Small intestine (tissue), 7 donors: ENCODE data around the gene TRIM40. TPM values are rescaled to one million over a fixed set of nuclear protein-coding genes. Genes with fewer than 3 reads are reported as not detected.
"Not testable (repeated sequence)": the region's sequence is repeated elsewhere in the genome, so short reads cannot be mapped to it uniquely, and the experiment has no call there.

Experiments
- DNase-seq, 2 donors: peaks; one replicate each; pipeline versions ENCODE4 v3.0.0 to v3.0.0-alpha.2; 2013
- FAIRE-seq: peaks from 2 replicates; lab custom pipeline; 2012; peaks lifted over from hg19 to GRCh38; lab: Jason Lieb, UNC
- H3K27ac ChIP-seq, 3 donors: one replicate each; pipeline ENCODE4 v1.5.1; 2013; ENCODE audit warnings: low read length in 2 of 3, mild to moderate bottlenecking in 2 of 3, control low read depth in 1 of 3, inconsistent platforms in 1 of 3, low read depth in 1 of 3, moderate library complexity in 1 of 3
- H3K27me3 ChIP-seq, 3 donors: one replicate each; pipeline ENCODE4 v1.6.1; 2013; ENCODE audit warnings: low read length in 3 of 3, inconsistent platforms in 1 of 3; ENCODE audit not compliant: control insufficient read depth in 3 of 3, insufficient read depth in 3 of 3
- H3K36me3 ChIP-seq, 3 donors: one replicate each; pipeline ENCODE4 v1.6.1; 2013; ENCODE audit warnings: low read length in 3 of 3, inconsistent platforms in 1 of 3, low read depth in 1 of 3, mild to moderate bottlenecking in 1 of 3, moderate library complexity in 1 of 3; ENCODE audit not compliant: control insufficient read depth in 3 of 3, insufficient read depth in 2 of 3
- H3K4me1 ChIP-seq, 3 donors: one replicate each; pipeline ENCODE4 v1.6.1; 2013; ENCODE audit warnings: low read length in 2 of 3, inconsistent platforms in 1 of 3, low read depth in 1 of 3, mild to moderate bottlenecking in 1 of 3, moderate library complexity in 1 of 3; ENCODE audit not compliant: control insufficient read depth in 3 of 3, insufficient read depth in 2 of 3
- H3K4me3 ChIP-seq, 3 donors: one replicate each; pipeline ENCODE4 v1.5.1; 2013; ENCODE audit warnings: low read length in 3 of 3, control low read depth in 1 of 3, inconsistent platforms in 1 of 3, low read depth in 1 of 3, mild to moderate bottlenecking in 1 of 3, moderate library complexity in 1 of 3
- H3K9me3 ChIP-seq, 2 donors: one replicate each; pipeline ENCODE4 v1.6.1; 2013; ENCODE audit warnings: low read depth in 1 of 2, low read length in 1 of 2; ENCODE audit not compliant: control insufficient read depth in 2 of 2, insufficient read depth in 1 of 2
- WGBS, 3 donors: extraction: QIAGEN DNeasy Blood & Tissue Kit; methylation state at CpG; one replicate each; pipeline ENCODE4 v1.1.7; 2013; 5-methylcytosine and 5-hydroxymethylcytosine counted together
- polyA plus RNA-seq, 4 donors: library from polyadenylated mRNA; stranded (reverse) in 3 of 4; unstranded in 1 of 4; fragments of 200-250 nt in 3 of 4; fragments of 120-200 nt in 1 of 4; gene quantifications; one replicate each; pipeline versions ENCODE4 v1.2.1 to v1.2.3, GENCODE V29; 2013
- donor health status: healthy with polysubstance abuse.
- donor health status: control.
- donor health status: control.
- donor health status: Bipolar disorder and iron deficiency.
- donor health status: healthy.

The TRIM40 gene
- polyA plus RNA-seq, 4 donors: 1.6 to 19.5 (median 9.1) TPM

DNA sequence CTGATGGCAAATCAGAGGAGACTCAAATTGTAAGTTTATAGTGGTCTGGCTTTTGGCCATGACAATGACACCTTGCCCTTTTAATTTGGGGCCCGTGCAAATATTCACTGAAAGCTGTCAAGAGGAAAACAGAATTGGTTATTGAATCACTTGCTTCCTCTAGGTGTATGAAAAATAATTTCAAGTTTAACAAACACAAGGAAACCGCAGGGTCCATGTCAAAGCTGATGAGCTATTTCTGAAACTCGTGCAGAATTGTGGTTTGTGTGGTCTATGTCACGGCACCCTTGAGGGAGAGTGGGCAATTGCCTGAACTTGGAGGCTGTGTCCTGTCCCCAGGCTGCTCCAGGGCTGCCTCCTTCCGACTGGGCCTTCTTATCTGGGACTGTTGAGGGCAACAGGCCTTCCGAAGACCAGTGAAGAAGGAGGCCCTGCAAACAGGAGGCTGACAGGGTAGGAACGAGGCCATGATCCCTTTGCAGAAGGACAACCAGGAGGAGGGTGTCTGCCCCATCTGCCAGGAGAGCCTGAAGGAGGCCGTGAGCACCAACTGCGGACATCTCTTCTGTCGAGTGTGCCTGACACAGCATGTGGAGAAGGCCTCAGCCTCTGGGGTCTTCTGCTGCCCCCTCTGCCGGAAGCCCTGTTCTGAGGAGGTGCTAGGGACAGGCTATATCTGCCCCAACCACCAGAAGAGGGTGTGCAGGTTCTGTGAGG is 788 bp downstream of the TRIM40 start:
- FAIRE-seq: no peak
- no peaks in the 10 kb centered on the region for H3K36me3 ChIP-seq
- peaks cover 0 to 39% (median 3%) of the 10 kb centered on the region in 3 donors for H3K4me1 ChIP-seq
- DNase-seq: no peak
- whole genome bisulfite sequencing, 3 donors: 71 to 78% (median 72%) methylated on average over 11 of the region's 11 CpGs
- peaks cover 0 to 2% of the 10 kb centered on the region in 2 donors for H3K9me3 ChIP-seq
- peak overlapping the region in 2 of 3 donors; percentile 75 to 77 for H3K27ac ChIP-seq
- peaks cover 0 to 7% (median 0%) of the 10 kb centered on the region in 3 donors for H3K27me3 ChIP-seq
- peak overlapping the region in 2 of 3 donors; percentile 17 to 44 for H3K4me3 ChIP-seq

DNA sequence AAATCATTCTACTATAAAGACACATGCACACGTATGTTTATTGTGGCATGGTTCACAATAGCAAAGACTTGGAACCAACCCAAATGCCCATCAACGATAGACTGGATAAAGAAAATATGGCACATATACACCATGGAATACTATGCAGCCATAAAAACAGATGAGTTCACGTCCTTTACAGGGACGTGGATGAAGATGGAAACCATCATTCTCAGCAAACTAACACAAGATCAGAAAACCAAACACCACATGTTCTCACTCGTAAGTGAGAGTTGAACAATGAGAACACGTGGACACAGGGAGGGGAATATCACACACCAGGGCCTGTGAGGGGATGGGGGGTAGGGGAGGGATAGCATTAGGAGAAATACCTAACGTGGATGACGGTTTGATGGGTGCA is 4.3 kb downstream of the TRIM40 start:
- DNase-seq, H3K36me3 ChIP-seq, H3K4me3 ChIP-seq, FAIRE-seq, H3K9me3 ChIP-seq, H3K27me3 ChIP-seq, H3K27ac ChIP-seq: not testable (repeated sequence)
- peaks cover 1 to 37% (median 5%) of the 10 kb centered on the region in 3 donors for H3K4me1 ChIP-seq
- WGBS, 3 donors: 84 to 91% (median 90%) methylated on average over 8 of the region's 8 CpGs

DNA sequence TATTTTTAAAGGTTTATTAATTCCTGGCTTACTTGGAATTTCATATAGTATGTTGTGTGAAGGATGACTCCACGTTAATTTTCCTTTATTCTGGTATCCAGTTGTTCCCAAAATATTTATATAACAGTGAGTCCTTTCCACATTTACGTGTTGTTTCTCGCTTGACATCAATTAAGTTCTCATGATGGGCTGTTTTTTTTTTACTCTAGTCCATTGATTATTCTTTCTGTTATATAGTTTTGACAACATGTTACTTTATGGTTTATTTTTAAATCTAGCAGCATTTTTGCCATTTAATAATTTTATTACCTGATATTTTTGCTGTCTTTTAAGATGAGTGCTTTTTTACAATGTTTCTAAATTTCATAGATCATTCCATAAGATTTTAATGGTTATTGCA is 6.7 kb downstream of the TRIM40 start:
- Histone ChIP-seq H3K4me3 (no peak overlapping the region), H3K4me1 (peaks cover 1 to 22% (median 4%) of the 10 kb centered on the region in 3 donors), H3K9me3 (no peaks in the 10 kb centered on the region), H3K36me3 (peaks cover 0 to 9% (median under 1%) of the 10 kb centered on the region in 3 donors), H3K27ac (no peak overlapping the region), H3K27me3 (peaks cover 0 to 8% (median 0%) of the 10 kb centered on the region in 3 donors)
- DNase-seq (no peak), FAIRE-seq (no peak)
- 65 to 76% (median 68%) methylated on average over 3 of the region's 3 CpGs for WGBS, 3 donors

DNA sequence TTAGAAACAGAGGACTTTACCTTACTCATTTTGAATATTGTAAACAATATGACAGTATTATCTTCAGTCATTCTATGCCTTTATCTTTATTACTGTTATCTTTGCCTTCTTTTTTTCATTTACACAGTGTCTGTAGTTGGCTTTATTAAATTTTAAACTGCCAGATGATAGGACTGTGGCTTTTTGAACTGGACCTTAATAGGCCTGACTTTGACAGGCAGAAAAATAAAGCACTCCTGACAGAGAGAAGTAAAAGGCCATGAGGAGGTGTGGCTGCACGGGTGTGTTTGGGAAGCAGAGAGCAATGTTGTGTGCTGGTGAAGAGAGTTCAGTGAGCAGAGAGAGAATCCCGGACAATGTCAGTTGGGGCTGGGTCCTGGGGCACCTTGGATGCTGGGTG is 7.8 kb downstream of the TRIM40 start:
- Histone ChIP-seq H3K27me3 (peaks cover 0 to 8% (median 0%) of the 10 kb centered on the region in 3 donors), H3K9me3 (no peaks in the 10 kb centered on the region), H3K4me3 (no peak overlapping the region), H3K4me1 (peaks cover 1 to 18% (median 4%) of the 10 kb centered on the region in 3 donors), H3K27ac (peak overlapping the region in 1 of 3 donors; percentile 81), H3K36me3 (peaks cover 0 to 12% (median 2%) of the 10 kb centered on the region in 3 donors)
- FAIRE-seq (no peak), DNase-seq (peak; percentile 71 to 90)
- WGBS, 3 donors: 16 to 52% (median 18%) methylated on average over 2 of the region's 2 CpGs

DNA sequence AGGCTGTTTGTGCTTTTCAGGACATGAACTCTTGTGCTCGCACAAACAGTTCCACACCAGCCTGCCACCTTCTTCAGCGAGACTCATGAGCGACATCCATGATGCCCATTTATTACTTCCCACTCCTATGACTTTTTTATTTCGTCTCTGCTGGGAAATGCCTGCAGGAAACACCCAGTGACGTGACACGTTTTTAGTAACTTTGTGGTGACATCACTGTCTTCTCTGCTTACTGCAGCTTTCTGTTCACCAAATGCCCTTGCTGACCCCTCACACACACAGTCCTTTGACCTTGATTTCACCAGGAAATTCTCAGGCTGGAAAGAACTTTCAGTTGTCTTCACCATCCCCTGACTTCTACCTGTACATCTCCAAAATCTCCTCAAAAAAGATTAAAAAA is 8.9 kb downstream of the TRIM40 start:
- Histone ChIP-seq H3K4me1 (peaks cover 1 to 17% (median 4%) of the 10 kb centered on the region in 3 donors), H3K9me3 (no peaks in the 10 kb centered on the region), H3K4me3 (no peak overlapping the region), H3K36me3 (peaks cover 0 to 12% (median 2%) of the 10 kb centered on the region in 3 donors), H3K27me3 (peaks cover 0 to 8% (median 0%) of the 10 kb centered on the region in 3 donors), H3K27ac (peak overlapping the region in 1 of 3 donors; percentile 81)
- FAIRE-seq (no peak), DNase-seq (peak in 1 of 2 donors; percentile 48)
- WGBS, 3 donors: 49 to 64% (median 63%) methylated on average over 6 of the region's 6 CpGs

DNA sequence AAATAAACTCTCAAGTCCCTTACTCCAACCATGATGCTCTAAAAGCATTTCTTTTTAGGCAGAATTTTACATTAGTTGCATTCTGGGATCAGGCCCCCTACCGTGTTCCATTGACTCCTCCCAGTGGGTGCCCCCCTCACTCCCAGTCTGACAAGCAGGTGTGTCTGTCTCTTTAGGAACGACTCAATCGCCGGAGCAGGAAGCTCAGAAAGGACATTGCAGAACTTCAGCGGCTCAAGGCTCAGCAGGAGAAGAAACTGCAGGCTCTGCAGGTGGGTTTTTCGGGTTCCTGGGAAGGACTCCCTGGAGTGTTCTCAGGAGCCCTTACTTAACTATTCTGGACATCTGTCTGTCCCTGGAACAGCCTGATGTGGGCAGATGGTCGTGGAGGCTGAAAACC is 9.9 kb downstream of the TRIM40 start:
- Histone ChIP-seq H3K4me3 (no peak overlapping the region), H3K9me3 (no peaks in the 10 kb centered on the region), H3K27ac (no peak overlapping the region), H3K4me1 (peaks cover 1 to 17% (median 4%) of the 10 kb centered on the region in 3 donors), H3K27me3 (peaks cover 0 to 8% (median 0%) of the 10 kb centered on the region in 3 donors), H3K36me3 (peaks cover 0 to 12% (median 2%) of the 10 kb centered on the region in 3 donors)
- FAIRE-seq: no peak
- DNase-seq: no peak
- WGBS, 3 donors: 66 to 80% (median 73%) methylated on average over 7 of the region's 7 CpGs

DNA sequence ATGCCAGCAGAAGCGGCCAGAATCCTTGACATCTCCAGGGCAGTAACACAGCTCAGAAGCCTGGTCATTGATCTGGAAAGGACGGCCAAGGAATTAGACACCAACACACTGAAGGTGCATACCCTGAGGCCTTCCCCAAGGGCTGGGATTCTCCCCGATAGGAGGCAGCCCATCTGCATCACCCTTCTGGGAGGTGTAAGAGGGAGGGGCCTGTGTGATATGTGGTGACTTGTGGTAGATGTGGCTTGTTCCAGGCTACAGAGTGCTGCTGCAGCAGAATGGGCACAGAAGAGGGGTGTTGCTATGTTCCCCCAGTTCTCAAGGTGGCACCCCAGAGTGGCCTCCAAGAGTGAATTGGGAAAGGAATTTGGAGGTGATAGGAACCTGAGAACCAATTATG is 11.2 kb downstream of the TRIM40 start:
- H3K4me1 ChIP-seq: peaks cover 1 to 28% (median 7%) of the 10 kb centered on the region in 3 donors
- no peaks in the 10 kb centered on the region for H3K9me3 ChIP-seq
- WGBS, 3 donors: 67 to 82% (median 77%) methylated on average over 3 of the region's 3 CpGs
- peaks cover 0 to 12% (median 2%) of the 10 kb centered on the region in 3 donors for H3K36me3 ChIP-seq
- H3K27me3 ChIP-seq: peaks cover 0 to 4% (median 0%) of the 10 kb centered on the region in 3 donors
- no peak overlapping the region for H3K27ac ChIP-seq
- DNase-seq: no peak
- FAIRE-seq: no peak
- no peak overlapping the region for H3K4me3 ChIP-seq

DNA sequence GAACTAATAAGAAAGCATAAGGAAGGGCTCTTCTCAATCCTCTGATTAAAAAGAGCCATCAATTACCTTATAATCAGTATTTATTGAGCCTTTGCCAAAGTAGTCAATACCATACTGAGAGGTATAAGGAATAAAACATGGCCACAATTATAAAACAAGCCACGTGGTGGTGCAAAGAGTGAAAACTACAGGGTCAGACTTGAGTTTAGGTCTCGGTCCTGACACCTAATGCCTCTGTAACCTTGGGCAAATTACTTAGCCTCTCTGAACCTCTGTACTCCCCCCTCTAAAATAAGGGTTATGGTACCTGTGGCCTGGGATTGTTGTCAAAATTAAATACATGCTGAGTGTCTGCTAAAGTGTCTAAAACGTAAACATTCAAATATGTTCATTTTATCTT is 13.3 kb downstream of the TRIM40 start:
- H3K27ac ChIP-seq: no peak overlapping the region
- H3K36me3 ChIP-seq: peaks cover 0 to 17% (median 2%) of the 10 kb centered on the region in 3 donors
- H3K4me3 ChIP-seq: no peak overlapping the region
- WGBS, 3 donors: 47 to 61% (median 49%) methylated on average over 3 of the region's 3 CpGs
- FAIRE-seq (no peak), DNase-seq (no peak)
- H3K27me3 ChIP-seq: peaks cover 0 to under 1% (median 0%) of the 10 kb centered on the region in 3 donors
- peaks cover 10 to 45% (median 10%) of the 10 kb centered on the region in 3 donors for H3K4me1 ChIP-seq
- H3K9me3 ChIP-seq: no peaks in the 10 kb centered on the region
